Activated T-helper 2 cell treated with anti-CD3 and anti-CD28 coated beads, Interferon-gamma antibody, Interleukin-2, Interleukin-4, amounts not matched to agents 10 μg/mL and 5 μg/mL and 100 μg/mL, durations not matched to agents 14 hours and 24 hours and 36 hours (primary cell): ENCODE measurements around the gene ARL6IP4. TPM values are rescaled to one million over a fixed set of nuclear protein-coding genes. Genes with fewer than 3 reads are reported as not detected.

Experiments
- DNase-seq: peaks from one replicate; pipeline ENCODE4 v3.0.0; 2021; ENCODE audit warnings: low spot score
- H3K27ac Mint-ChIP-seq: one replicate; pipeline ENCODE4 v1.8.0; 2021; ENCODE audit warnings: mixed read lengths
- H3K27me3 Mint-ChIP-seq: one replicate; pipeline ENCODE4 v1.8.0; 2021; ENCODE audit warnings: low read depth, mixed read lengths
- H3K36me3 Mint-ChIP-seq: one replicate; pipeline ENCODE4 v1.8.0; 2021; ENCODE audit warnings: low read depth, mixed read lengths
- H3K4me1 Mint-ChIP-seq: one replicate; pipeline ENCODE4 v1.8.0; 2021; ENCODE audit warnings: low read depth, mixed read lengths
- H3K4me3 Mint-ChIP-seq: one replicate; pipeline ENCODE4 v1.8.0; 2021; ENCODE audit warnings: low read depth, mild to moderate bottlenecking, moderate library complexity, mixed read lengths
- H3K9me3 Mint-ChIP-seq: one replicate; pipeline ENCODE4 v1.8.0; 2021; ENCODE audit warnings: mixed read lengths
- intact Hi-C: fragments of 100-400 bp; cut with micrococcal nuclease; formaldehyde crosslinking; loops from one replicate; pipeline ENCODE4 v1.15.1; 2023
- total RNA-seq: library from RNA; stranded (reverse); gene quantifications from 2 replicates; pipeline ENCODE4 v1.2.3, GENCODE V29; 2022

The ARL6IP4 gene
- total RNA-seq, 1 donor from 2014 or later, result 168 TPM

DNA sequence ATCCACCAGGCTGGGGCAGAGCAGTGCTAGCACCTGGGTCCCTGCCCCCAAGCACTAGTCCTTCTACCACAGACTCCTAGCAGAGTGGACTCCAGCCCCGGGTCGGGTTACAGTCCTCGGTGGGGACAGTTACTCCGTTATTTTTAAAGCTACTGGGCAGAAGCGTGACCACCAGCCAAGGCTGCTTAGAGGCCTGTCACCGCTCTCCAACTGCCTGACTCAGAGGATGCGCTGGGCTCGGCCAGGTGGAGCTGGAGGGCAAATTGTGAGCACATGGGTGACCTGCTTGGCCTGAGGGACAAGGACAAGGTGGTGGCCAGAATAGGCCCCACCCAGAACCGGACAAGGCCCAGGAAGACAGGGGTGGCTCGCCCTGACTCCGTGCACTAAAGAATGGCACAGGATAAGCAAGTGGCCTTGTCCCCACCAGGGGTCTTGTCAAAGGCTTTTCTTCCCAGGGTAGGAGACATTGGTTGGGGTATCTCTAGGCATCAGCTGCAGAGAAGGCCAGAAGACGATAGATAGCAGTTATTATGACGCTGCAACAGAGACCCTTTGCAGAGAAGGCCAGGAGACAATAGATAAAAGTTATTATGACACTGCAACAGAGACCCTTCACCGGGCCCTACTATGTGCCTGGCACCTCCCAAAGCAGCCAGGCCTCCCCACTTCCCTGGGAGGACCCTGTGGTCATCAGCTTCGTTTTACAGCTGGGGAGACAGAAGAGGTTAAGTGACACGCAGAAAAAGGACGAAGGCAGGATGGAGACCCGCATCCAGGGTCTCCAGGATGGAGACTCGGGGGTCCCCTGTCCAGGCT lies 15.8 kb upstream of the ARL6IP4 start:
- Mint-ChIP-seq H3K9me3 (no peaks in the 10 kb centered on the region), H3K36me3 (no peaks in the 10 kb centered on the region), H3K27me3 (no peaks in the 10 kb centered on the region), H3K4me1 (peaks cover 4% of the 10 kb centered on the region), H3K27ac (no peak overlapping the region), H3K4me3 (peak overlapping the region; percentile 74)
- no peak for DNase-seq
- intact Hi-C loops, result no loop called here

DNA sequence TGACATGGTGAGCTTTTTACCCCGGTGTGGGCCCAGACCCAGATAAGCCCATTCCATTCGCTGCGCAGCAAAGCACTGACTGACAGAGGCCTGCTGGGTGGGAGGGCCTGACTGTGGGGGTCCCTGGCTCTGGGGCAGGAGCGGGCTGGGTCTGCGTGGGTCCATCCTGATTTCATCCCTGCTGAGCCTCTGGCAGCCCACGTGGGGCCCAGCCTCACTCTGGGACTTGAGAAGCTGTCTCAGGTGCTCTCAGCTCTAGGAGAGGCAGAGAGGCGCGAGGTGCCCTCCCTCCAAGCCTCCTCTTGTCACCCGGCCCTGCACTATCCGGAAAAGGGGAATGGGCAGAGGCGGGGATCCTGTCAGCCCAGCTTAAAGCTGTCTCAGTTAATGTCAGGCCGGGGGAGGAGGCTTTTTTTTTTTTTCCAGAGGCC lies 15.1 kb upstream of the ARL6IP4 start:
- Mint-ChIP-seq H3K4me1 (peaks cover 4% of the 10 kb centered on the region), H3K4me3 (peak overlapping the region; percentile 21), H3K27ac (no peak overlapping the region), H3K36me3 (no peaks in the 10 kb centered on the region), H3K27me3 (no peaks in the 10 kb centered on the region), H3K9me3 (no peaks in the 10 kb centered on the region)
- DNase-seq, result no peak
- intact Hi-C loops, result no loop called here

DNA sequence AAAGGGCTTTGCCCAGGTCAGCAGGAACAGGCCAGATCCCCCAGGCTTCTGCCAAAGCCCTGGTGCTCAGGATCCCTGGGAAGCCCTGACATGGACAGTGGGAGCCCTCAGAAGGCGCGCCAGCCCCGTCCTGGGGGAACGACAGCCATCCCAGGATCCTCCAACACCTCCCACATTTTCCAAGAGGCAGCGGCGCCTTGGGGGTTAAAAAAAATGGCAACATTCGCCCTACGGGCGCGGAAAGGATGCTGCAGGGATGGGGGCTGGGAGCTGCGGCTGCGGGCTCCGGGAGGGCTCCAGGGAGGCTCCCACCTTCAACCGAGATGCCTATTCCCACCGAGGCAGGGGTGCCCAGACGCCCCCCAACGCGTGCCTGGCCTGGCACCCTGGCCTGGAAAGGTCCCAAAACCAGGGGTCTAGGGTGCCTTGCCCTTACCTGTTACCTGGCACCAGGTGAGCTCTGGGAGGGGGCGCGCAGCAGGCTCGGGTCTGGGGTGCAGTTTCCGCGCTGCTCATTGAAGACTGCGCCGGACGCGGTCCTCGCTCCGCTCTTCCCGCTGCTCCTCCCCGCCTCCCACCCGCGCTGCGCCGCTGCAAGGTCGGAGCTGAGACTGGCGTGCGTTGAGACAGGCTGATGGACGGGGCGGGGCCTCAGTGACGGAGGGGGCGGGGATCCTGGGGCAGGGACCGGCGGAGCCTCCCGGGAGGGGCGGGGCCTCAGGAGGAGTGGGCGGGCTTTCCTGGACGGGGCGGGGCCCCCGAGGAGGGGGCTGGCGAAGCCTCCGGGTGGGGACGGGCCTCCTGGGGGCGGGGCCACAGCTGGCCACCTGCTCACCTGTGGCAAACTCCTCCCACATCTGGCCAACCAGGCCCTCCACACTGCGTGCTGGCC lies 14.4 kb upstream of the ARL6IP4 start, which contains the start of gene ABCB9:
Gene ABCB9 (minus strand): TSS at position 613 of the 892 bp plus-strand sequence. CDS start 6,228 bp downstream, outside the sequence.
- Mint-ChIP-seq H3K36me3 (no peaks in the 10 kb centered on the region), H3K4me1 (peaks cover 4% of the 10 kb centered on the region), H3K4me3 (peak within 1 kb of the TSS; percentile 33), H3K27me3 (no peaks in the 10 kb centered on the region), H3K9me3 (no peaks in the 10 kb centered on the region), H3K27ac (no peak within 1 kb of the TSS)
- intact Hi-C loops, result loop anchor here (1.0 kb wide), 1 partner anchor 8 kb away; no protein-coding TSS in a partner anchor
- peak; percentile 85 for DNase-seq

DNA sequence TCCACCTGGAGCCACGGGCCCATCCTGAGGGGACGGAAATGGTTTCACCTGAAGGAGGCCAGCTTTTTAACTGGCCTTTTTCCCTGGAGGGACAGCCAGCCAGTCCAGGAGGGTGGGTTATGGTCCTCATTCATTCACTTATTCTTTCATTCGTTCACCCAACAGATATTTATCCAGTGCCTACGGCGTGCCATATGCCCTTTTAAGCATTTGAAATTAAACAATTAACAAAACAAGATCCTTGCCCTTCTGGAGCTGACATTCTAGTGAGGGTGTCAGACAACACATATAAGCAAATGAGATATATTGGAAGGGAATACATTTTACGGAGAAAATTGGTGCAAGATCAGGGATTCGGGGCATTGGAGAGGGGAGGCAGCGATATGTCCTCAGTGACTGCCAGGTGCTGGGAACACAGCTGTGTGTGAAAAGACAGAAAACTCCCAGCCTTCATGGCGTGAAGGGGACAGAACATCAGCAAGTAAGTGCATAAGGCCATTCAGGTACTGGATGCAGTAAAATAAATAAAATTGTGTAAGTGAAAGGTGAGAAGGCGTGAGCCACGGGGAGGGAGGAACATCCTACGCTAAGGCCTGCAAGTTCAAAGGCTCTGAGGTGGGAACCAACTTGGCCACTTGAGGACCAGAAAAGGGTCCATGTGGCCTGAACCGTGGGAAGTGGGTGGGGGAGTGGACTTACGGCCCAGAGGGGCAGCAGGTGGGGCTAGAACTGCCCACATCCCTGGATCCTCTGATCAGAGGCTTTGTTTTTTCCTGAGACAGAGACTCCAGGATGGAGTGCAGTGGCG lies 13.5 kb upstream of the ARL6IP4 start:
- H3K27me3 Mint-ChIP-seq, result no peaks in the 10 kb centered on the region
- no peak overlapping the region for H3K4me3 Mint-ChIP-seq
- intact Hi-C loops, result loop anchor here (1.0 kb wide), 1 partner anchor 7 kb away; no protein-coding TSS in a partner anchor
- H3K27ac Mint-ChIP-seq, result no peak overlapping the region
- H3K4me1 Mint-ChIP-seq, result peaks cover 4% of the 10 kb centered on the region
- H3K9me3 Mint-ChIP-seq, result no peaks in the 10 kb centered on the region
- no peaks in the 10 kb centered on the region for H3K36me3 Mint-ChIP-seq
- DNase-seq, result no peak

DNA sequence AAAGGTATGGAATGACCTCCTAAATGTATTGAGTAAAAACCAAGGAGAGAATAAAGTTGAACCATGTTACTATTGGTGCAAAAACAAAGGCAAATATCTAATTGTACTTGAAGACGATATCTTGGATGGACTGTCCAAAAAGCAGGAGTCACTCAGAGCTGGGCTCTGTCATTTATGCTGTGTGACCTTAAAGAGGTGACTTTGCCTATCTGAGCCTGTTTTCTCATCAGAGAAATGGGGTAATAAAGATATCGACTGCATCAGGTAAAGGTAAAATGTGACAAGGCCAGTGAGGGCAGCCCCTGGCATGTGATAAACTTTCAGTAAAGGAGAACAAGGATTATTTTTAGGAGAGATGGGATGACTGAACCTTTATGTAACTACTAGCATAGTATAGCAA lies 12.4 kb upstream of the ARL6IP4 start:
- DNase-seq, result no peak
- no peaks in the 10 kb centered on the region for H3K36me3 Mint-ChIP-seq
- intact Hi-C loops, result no loop called here
- H3K27me3 Mint-ChIP-seq, result no peaks in the 10 kb centered on the region
- H3K27ac Mint-ChIP-seq, result no peak overlapping the region
- H3K9me3 Mint-ChIP-seq, result no peaks in the 10 kb centered on the region
- no peak overlapping the region for H3K4me3 Mint-ChIP-seq
- H3K4me1 Mint-ChIP-seq, result peaks cover 4% of the 10 kb centered on the region

- Mint-ChIP-seq H3K27ac (no peak overlapping the region), H3K4me1 (peaks cover 3% of the 10 kb centered on the region), H3K27me3 (no peaks in the 10 kb centered on the region), H3K36me3 (no peaks in the 10 kb centered on the region), H3K4me3 (no peak overlapping the region), H3K9me3 (no peaks in the 10 kb centered on the region)
- DNase-seq, result no peak
- intact Hi-C loops, result no loop called here
Measured at GRCh38 chr12:122969676-122970075, 10.8 kb upstream of the ARL6IP4 start.

DNA sequence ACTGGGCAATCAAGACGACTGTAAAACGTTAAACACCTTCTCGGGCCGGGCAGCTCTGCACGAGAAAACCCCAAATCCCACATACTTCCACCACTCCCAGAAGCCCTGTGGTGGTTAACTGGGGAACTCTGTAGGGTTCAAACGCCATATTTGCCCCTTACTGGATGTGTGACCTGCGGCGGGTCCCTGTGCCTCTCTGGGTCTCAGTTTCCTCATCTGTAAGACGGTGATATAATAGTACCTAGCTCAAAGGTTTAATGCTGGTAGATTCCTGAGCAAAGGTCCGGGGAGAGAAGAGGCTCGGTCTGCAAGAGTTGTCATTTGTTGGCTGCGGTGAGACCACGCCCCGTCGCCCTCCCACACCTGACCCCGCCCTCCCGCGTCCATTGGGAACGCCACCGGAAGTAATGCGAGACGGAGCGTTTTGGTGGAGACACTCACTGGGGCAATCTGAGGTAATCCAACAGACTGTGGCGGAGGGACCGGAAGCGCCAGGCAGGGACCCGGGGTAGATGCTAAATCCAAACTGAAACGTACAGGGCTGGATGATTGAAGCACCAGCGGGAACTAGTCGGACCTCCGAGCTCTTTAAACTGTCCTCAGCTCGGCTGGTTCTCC lies 6.1 kb upstream of the ARL6IP4 start:
- DNase-seq, result peak; percentile 98
- Mint-ChIP-seq H3K36me3 (no peaks in the 10 kb centered on the region), H3K9me3 (no peaks in the 10 kb centered on the region), H3K4me3 (peak overlapping the region; percentile 93), H3K27me3 (no peaks in the 10 kb centered on the region), H3K27ac (peak overlapping the region; percentile 98), H3K4me1 (peaks cover 11% of the 10 kb centered on the region)
- intact Hi-C loops, result loop anchor here (1.0 to 2.0 kb wide), 5 partner anchors 8 to 259 kb away; partner anchors contain the start of genes ABCB9, MPHOSPH9 and MTRFR

GRCh38 chr12:122974892-122975789 lies 5.3 kb upstream of the ARL6IP4 start, which contains the start of gene OGFOD2:
TSS of gene OGFOD2 (plus strand) at chr12:122975244. CDS start at chr12:122975252, 8 bp downstream.
- H3K36me3 Mint-ChIP-seq, result no peaks in the 10 kb centered on the region
- H3K27me3 Mint-ChIP-seq, result no peaks in the 10 kb centered on the region
- H3K4me1 Mint-ChIP-seq, result peaks cover 11% of the 10 kb centered on the region
- peak within 1 kb of the TSS; percentile 93 for H3K4me3 Mint-ChIP-seq
- H3K27ac Mint-ChIP-seq, result peak within 1 kb of the TSS; percentile 98
- peak; percentile 92 for DNase-seq
- H3K9me3 Mint-ChIP-seq, result no peaks in the 10 kb centered on the region
- intact Hi-C loops, result loop anchor here (1.0 to 5.0 kb wide), 7 partner anchors 9 to 607 kb away; partner anchors contain the start of genes ABCB9, KNTC1, MPHOSPH9 and MTRFR

- H3K27me3 Mint-ChIP-seq, result no peaks in the 10 kb centered on the region
- peak overlapping the region; percentile 98 for H3K27ac Mint-ChIP-seq
- peaks cover 2% of the 10 kb centered on the region for H3K36me3 Mint-ChIP-seq
- intact Hi-C loops, result loop anchor here (1.0 to 5.0 kb wide), 5 partner anchors 29 to 606 kb away; partner anchors contain the start of genes KNTC1 and TMED2
- H3K9me3 Mint-ChIP-seq, result no peaks in the 10 kb centered on the region
- H3K4me3 Mint-ChIP-seq, result peak overlapping the region; percentile 93
- peaks cover 11% of the 10 kb centered on the region for H3K4me1 Mint-ChIP-seq
- DNase-seq, result no peak
Measured at GRCh38 chr12:122975790-122976647, 4.5 kb upstream of the ARL6IP4 start.

DNA sequence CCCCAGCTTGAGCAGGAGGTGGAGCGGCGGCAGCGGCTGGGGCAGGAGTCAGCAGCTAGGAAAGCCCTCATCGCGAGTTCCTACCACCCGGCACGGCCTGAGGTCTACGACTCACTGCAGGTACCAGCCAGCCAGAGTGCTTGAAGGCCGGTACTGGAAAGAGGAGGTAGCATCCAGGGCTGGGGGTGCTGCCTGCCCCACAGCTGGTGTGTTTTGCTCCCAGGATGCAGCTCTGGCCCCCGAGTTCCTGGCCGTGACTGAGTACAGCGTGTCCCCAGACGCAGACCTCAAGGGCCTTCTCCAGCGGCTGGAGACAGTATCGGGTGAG lies 3.9 kb upstream of the ARL6IP4 start:
- intact Hi-C loops, result loop anchor here (5.0 kb wide), 1 partner anchor 606 kb away; the partner anchor contains the start of gene TMED2
- no peak for DNase-seq
- H3K36me3 Mint-ChIP-seq, result peaks cover 7% of the 10 kb centered on the region
- H3K4me3 Mint-ChIP-seq, result peak overlapping the region; percentile 93
- H3K9me3 Mint-ChIP-seq, result no peaks in the 10 kb centered on the region
- H3K27ac Mint-ChIP-seq, result no peak overlapping the region
- H3K27me3 Mint-ChIP-seq, result no peaks in the 10 kb centered on the region
- H3K4me1 Mint-ChIP-seq, result peaks cover 14% of the 10 kb centered on the region
